Middle frontal gyrus (tissue), 1 donor: ENCODE data around the gene MPHOSPH8.
"Not testable (repeated sequence)": the region's sequence is repeated elsewhere in the genome, so short reads cannot be mapped to it uniquely, and the experiment has no call there.

ENCODE experiments used
- DNase-seq: peaks from one replicate; pipeline ENCODE4 v3.0.0-alpha.2; 2015; ENCODE audit warnings: low spot score; ENCODE audit errors: extremely low spot score

The MPHOSPH8 gene

GRCh38 chr13:19632915-19633478, 462 bp upstream of the MPHOSPH8 start:
- no peak for DNase-seq

GRCh38 chr13:19634256-19634740, 839 bp downstream of the MPHOSPH8 start:
- no peak for DNase-seq

- not testable (repeated sequence) for DNase-seq
These were observed 2.5 kb downstream of the MPHOSPH8 start for GRCh38 chr13:19635926-19636325.

GRCh38 chr13:19643652-19644051, 10.2 kb downstream of the MPHOSPH8 start:
- DNase-seq: no peak

GRCh38 chr13:19645000-19645399, 11.5 kb downstream of the MPHOSPH8 start:
- DNase-seq: no peak

- no peak for DNase-seq
These were observed 12.6 kb downstream of the MPHOSPH8 start for GRCh38 chr13:19646063-19646462.

- DNase-seq: no peak
These were observed 17.3 kb downstream of the MPHOSPH8 start for GRCh38 chr13:19650742-19651141.

GRCh38 chr13:19657872-19658591, 24.6 kb downstream of the MPHOSPH8 start:
- no peak for DNase-seq

- no peak for DNase-seq
These were observed 25.4 kb downstream of the MPHOSPH8 start for GRCh38 chr13:19658831-19659230.

- no peak for DNase-seq
These were observed 27.7 kb downstream of the MPHOSPH8 start for GRCh38 chr13:19661126-19661525.

GRCh38 chr13:19661561-19661960, 28.1 kb downstream of the MPHOSPH8 start:
- no peak for DNase-seq

- DNase-seq: no peak
These were observed 30.0 kb downstream of the MPHOSPH8 start for GRCh38 chr13:19663416-19663979.

GRCh38 chr13:19664481-19665230, 31.2 kb downstream of the MPHOSPH8 start:
- no peak for DNase-seq

GRCh38 chr13:19665427-19665859, 32.0 kb downstream of the MPHOSPH8 start:
- DNase-seq: no peak

- DNase-seq: no peak
These were observed 35.3 kb downstream of the MPHOSPH8 start for GRCh38 chr13:19668778-19669177.

- no peak for DNase-seq
These were observed 36.7 kb downstream of the MPHOSPH8 start for GRCh38 chr13:19670147-19670546.

GRCh38 chr13:19672990-19673389, 39.5 kb downstream of the MPHOSPH8 start:
- DNase-seq: no peak

GRCh38 chr13:19673473-19674430, 40.3 kb downstream of the MPHOSPH8 start:
- no peak for DNase-seq

- no peak for DNase-seq
These were observed 41.4 kb downstream of the MPHOSPH8 start for GRCh38 chr13:19674898-19675297.

- no peak for DNase-seq
These were observed 42.7 kb downstream of the MPHOSPH8 start for GRCh38 chr13:19676168-19676567.

- no peak for DNase-seq
These were observed 47.3 kb downstream of the MPHOSPH8 start for GRCh38 chr13:19680751-19681150.
